H1 (cell line): ENCODE results near the gene URAD. TPM values are rescaled to one million over a fixed set of nuclear protein-coding genes. Genes with fewer than 3 reads are reported as not detected.
A peak's percentile ranks its signal among the peaks of the same experiment; 100 is the strongest.

Experiments
- CTCF ChIA-PET: fragments of 300-600 bp; sonication (Branson Sonifier 250); formaldehyde crosslinking; loops from one replicate; lab custom pipeline; 2021; ENCODE audit not compliant: partially characterized antibody; lab: Charles Lee
- POLR2A ChIA-PET: fragments of 300-600 bp; sonication (Branson Sonifier 250); formaldehyde crosslinking; loops from one replicate; lab custom pipeline; 2021; ENCODE audit warnings: inconsistent platforms; ENCODE audit not compliant: partially characterized antibody; lab: Charles Lee
- DNase-seq, 2 experiments: peaks; one replicate each; pipeline versions ENCODE4 v3.0.0 to v3.0.0-alpha.2; 2010 to 2022; ENCODE audit warnings: low spot score in 2 of 2, low read depth in 1 of 2, mixed read lengths in 1 of 2
- FAIRE-seq: peaks from 2 replicates; lab custom pipeline; 2011; peaks lifted over from hg19 to GRCh38; lab: Jason Lieb, UNC
- H2AFZ ChIP-seq: 2 replicates; pipeline ENCODE4 v1.8.1; 2012; ENCODE audit warnings: low read length, inconsistent platforms
- H2AK5ac ChIP-seq: 2 replicates; pipeline ENCODE4 v1.6.1; 2013; ENCODE audit warnings: low read depth, low read length
- H2BK120ac ChIP-seq: replicated peaks from 2 replicates; pipeline ENCODE3; 2013; ENCODE audit warnings: low read depth, low read length, inconsistent platforms
- H2BK12ac ChIP-seq: 2 replicates; pipeline ENCODE4 v1.6.1; 2013; ENCODE audit warnings: low read depth, low read length
- H2BK15ac ChIP-seq: 2 replicates; pipeline ENCODE4 v1.6.1; 2013; ENCODE audit warnings: low read length
- H2BK20ac ChIP-seq: 2 replicates; pipeline ENCODE4 v1.6.1; 2013; ENCODE audit warnings: low read length
- H2BK5ac ChIP-seq: 2 replicates; pipeline ENCODE4 v1.6.1; 2013; ENCODE audit warnings: low read depth, low read length
- H3K14ac ChIP-seq: 2 replicates; pipeline ENCODE4 v1.6.1; 2013; ENCODE audit warnings: inconsistent platforms; ENCODE audit not compliant: insufficient read length
- H3K18ac ChIP-seq: 2 replicates; pipeline ENCODE4 v1.6.1; 2013; ENCODE audit warnings: low read length; ENCODE audit errors: extremely low read depth
- H3K23ac ChIP-seq: 2 replicates; pipeline ENCODE4 v1.6.1; 2013; ENCODE audit warnings: inconsistent platforms; ENCODE audit not compliant: insufficient read length
- H3K23me2 ChIP-seq: 2 replicates; pipeline ENCODE4 v1.6.1; 2013; ENCODE audit warnings: low read depth, low read length
- H3K27ac ChIP-seq: 2 replicates; pipeline ENCODE4 v1.6.1; 2011; ENCODE audit warnings: low read depth, low read length, inconsistent platforms
- H3K27me3 ChIP-seq, 4 experiments: replicated peaks in 1 of 4; 1 replicate in 1 of 4; 2 replicates in 3 of 4; pipeline versions ENCODE4 v1.6.1 to v1.8.1; 2011 to 2013; ENCODE audit warnings: low read length in 3 of 4, mild to moderate bottlenecking in 3 of 4, inconsistent platforms in 2 of 4, mixed read lengths in 2 of 4, moderate library complexity in 1 of 4; ENCODE audit not compliant: control insufficient read depth in 3 of 4, insufficient read depth in 3 of 4; ENCODE audit errors: extremely low read depth in 1 of 4
- H3K36me3 ChIP-seq, 4 experiments: 2 replicates each; pipeline versions ENCODE4 v1.6.1 to v1.8.1; 2011 to 2013; ENCODE audit warnings: mild to moderate bottlenecking in 4 of 4, low read length in 3 of 4, moderate library complexity in 2 of 4, control low read depth in 1 of 4, inconsistent platforms in 1 of 4; ENCODE audit not compliant: insufficient read depth in 4 of 4, control insufficient read depth in 2 of 4
- H3K4ac ChIP-seq: replicated peaks from 2 replicates; pipeline ENCODE3; 2013; ENCODE audit warnings: low read length, low read depth, mixed read lengths, inconsistent platforms; ENCODE audit not compliant: insufficient read length
- H3K4me1 ChIP-seq, 4 experiments: replicated peaks in 1 of 4; 1 replicate in 1 of 4; 2 replicates in 3 of 4; pipeline versions ENCODE4 v1.6.1 to v1.8.1; 2011 to 2013; ENCODE audit warnings: low read length in 3 of 4, inconsistent platforms in 2 of 4, mixed read lengths in 1 of 4; ENCODE audit not compliant: insufficient read depth in 4 of 4, control insufficient read depth in 3 of 4
- H3K4me2 ChIP-seq, 2 experiments: 2 replicates each; pipeline versions ENCODE4 v1.6.1 to v1.8.1; 2011 to 2013; ENCODE audit warnings: low read depth in 2 of 2, low read length in 2 of 2, control low read depth in 1 of 2, inconsistent platforms in 1 of 2, mild to moderate bottlenecking in 1 of 2; ENCODE audit not compliant: insufficient read depth in 1 of 2
- H3K4me3 ChIP-seq, 4 experiments: fragments of 200-600, 300-600 bp in 1 of 4; sonication (generic), shearing (Covaris generic), sonication (Bioruptor Twin) in 1 of 4; 2 replicates each; pipeline versions ENCODE4 v1.5.1 to v1.8.1; 2011 to 2016; ENCODE audit warnings: low read length in 4 of 4, low read depth in 3 of 4, control low read depth in 2 of 4, inconsistent platforms in 2 of 4, mild to moderate bottlenecking in 2 of 4, mixed read lengths in 1 of 4, moderate library complexity in 1 of 4; ENCODE audit not compliant: insufficient read depth in 2 of 4; ENCODE audit errors: extremely low read depth in 1 of 4
- H3K56ac ChIP-seq: replicated peaks from 2 replicates; pipeline ENCODE3; 2013; ENCODE audit warnings: low read depth, mild to moderate bottlenecking, mixed read lengths, low read length, inconsistent platforms; ENCODE audit not compliant: insufficient read length
- H3K79me1 ChIP-seq: 2 replicates; pipeline ENCODE4 v1.6.1; 2013; ENCODE audit warnings: low read depth, low read length, control low read depth
- H3K79me2 ChIP-seq, 2 experiments: 2 replicates each; pipeline versions ENCODE4 v1.6.1 to v1.8.1; 2012 to 2013; ENCODE audit warnings: low read length in 2 of 2, mild to moderate bottlenecking in 2 of 2, inconsistent platforms in 1 of 2; ENCODE audit not compliant: insufficient read depth in 2 of 2, control insufficient read depth in 1 of 2
- H3K9ac ChIP-seq, 4 experiments: replicated peaks in 1 of 4; 1 replicate in 1 of 4; 2 replicates in 3 of 4; pipeline versions ENCODE4 v1.6.1 to v1.8.1; 2011 to 2013; ENCODE audit warnings: low read depth in 3 of 4, low read length in 3 of 4, control low read depth in 2 of 4, mild to moderate bottlenecking in 2 of 4, moderate library complexity in 2 of 4, inconsistent platforms in 1 of 4; ENCODE audit errors: extremely low read depth in 1 of 4
- H3K9me3 ChIP-seq, 2 experiments: 2 replicates each; pipeline versions ENCODE4 v1.6.1 to v1.8.1; 2012 to 2013; ENCODE audit warnings: mild to moderate bottlenecking in 2 of 2, moderate library complexity in 2 of 2, control low read depth in 1 of 2, inconsistent platforms in 1 of 2, low read depth in 1 of 2, low read length in 1 of 2, mixed read lengths in 1 of 2; ENCODE audit not compliant: insufficient read depth in 2 of 2
- H4K20me1 ChIP-seq, 2 experiments: replicated peaks in 1 of 2; 2 replicates each; pipeline versions ENCODE3 to v1.8.1; 2011 to 2013; ENCODE audit warnings: inconsistent platforms in 2 of 2, low read length in 2 of 2, mild to moderate bottlenecking in 1 of 2; ENCODE audit not compliant: insufficient read depth in 2 of 2, control insufficient read depth in 1 of 2
- H4K5ac ChIP-seq: 2 replicates; pipeline ENCODE4 v1.6.1; 2013; ENCODE audit warnings: low read length, low read depth, mixed read lengths, inconsistent platforms; ENCODE audit not compliant: insufficient read length
- H4K8ac ChIP-seq: 2 replicates; pipeline ENCODE4 v1.8.0; 2013; ENCODE audit warnings: mild to moderate bottlenecking, moderate library complexity, low read length, inconsistent platforms; ENCODE audit not compliant: insufficient read depth; ENCODE audit errors: extremely low read depth
- H4K91ac ChIP-seq: replicated peaks from 2 replicates; pipeline ENCODE3; 2013; ENCODE audit warnings: low read length, mixed read lengths, inconsistent platforms; ENCODE audit not compliant: insufficient read length
- MAFK ChIP-seq: IDR thresholded peaks from 2 replicates; pipeline ENCODE4 v1.6.1; 2012; ENCODE audit warnings: low read depth, mild to moderate bottlenecking, improper control_type of control experiment, low read length
- MAX ChIP-seq: IDR thresholded peaks from 2 replicates; pipeline ENCODE4 v1.6.1; 2012; ENCODE audit warnings: inconsistent platforms
- RAD21 ChIP-seq, 2 experiments: IDR thresholded peaks in 1 of 2; conservative IDR thresholded peaks in 1 of 2; 2 replicates each; pipeline ENCODE4 v1.6.1; 2011; ENCODE audit warnings: low read depth in 2 of 2, low read length in 2 of 2, improper control_type of control experiment in 1 of 2, inconsistent platforms in 1 of 2, mild to moderate bottlenecking in 1 of 2, moderate library complexity in 1 of 2
- WGBS, 2 experiments: shearing (Covaris generic) in 1 of 2; methylation state at CpG; one replicate each; pipeline versions ENCODE4 v1.1.6 to v1.1.7; 2013 to 2015; ENCODE audit warnings: low lambda C conversion rate in 2 of 2, mixed read lengths in 2 of 2, inconsistent platforms in 1 of 2, low coverage in 1 of 2, missing lambda C conversion rate in 1 of 2; ENCODE audit not compliant: insufficient replicate concordance in 2 of 2, insufficient coverage in 1 of 2, insufficient read length in 1 of 2; ENCODE audit errors: extremely low coverage in 1 of 2, missing lambda C conversion rate in 1 of 2; 5-methylcytosine and 5-hydroxymethylcytosine counted together
- polyA plus RNA-seq, 7 experiments: library from polyadenylated mRNA; depleted of rRNA in 3 of 7; stranded (reverse) in 5 of 7; unstranded in 2 of 7; fragments of >200 nt in 5 of 7; fragments of 200-250 nt in 2 of 7; gene quantifications; 1 replicate in 5 of 7; 2 replicates in 1 of 7; 4 replicates in 1 of 7; pipeline versions ENCODE4 v1.2.1 to v1.2.3, GENCODE V29; 2011 to 2013; ENCODE audit warnings: missing spikeins in 2 of 7, mixed read lengths in 2 of 7
- total RNA-seq: library from RNA; stranded (reverse); fragmentation: NEBNext Ultra II Directional; extraction: Animal tissue kit (Norgen Biotek cat#: 25700); gene quantifications from 2 replicates; pipeline ENCODE4 v1.2.1, GENCODE V29; 2021
- TF ChIP-seq, protein P1 (sequence below), 3 experiments: IDR thresholded peaks; 1 replicate in 2 of 3; 2 replicates in 1 of 3; pipeline versions ENCODE4 v1.5.1 to v1.6.1; 2011; ENCODE audit warnings: low read length in 3 of 3, mild to moderate bottlenecking in 3 of 3, inconsistent platforms in 2 of 3, low read depth in 1 of 3, moderate library complexity in 1 of 3; ENCODE audit not compliant: insufficient read depth in 1 of 3; ENCODE audit errors: control extremely low read depth in 1 of 3

The URAD gene
- total and polyA plus RNA-seq, 2 of the 8 experiments (the other 6 are each of a cell fraction or from before 2014, with no cell fraction given), result not detected

- no peak overlapping the region for H3K14ac ChIP-seq
- H2BK12ac ChIP-seq, result no peak overlapping the region
- H2BK15ac ChIP-seq, result no peak overlapping the region
- H3K23me2 ChIP-seq, result no peaks in the 10 kb centered on the region
- H3K56ac ChIP-seq, result no peak overlapping the region
- H3K9me3 ChIP-seq, result no peaks in the 10 kb centered on the region
- no peak overlapping the region for H3K9ac ChIP-seq
- no peak overlapping the region for H3K27ac ChIP-seq
- H3K4ac ChIP-seq, result no peak overlapping the region
- 37% methylated on average over 7 of the region's 7 CpGs; no CpG with 5 or more reads in 1 of the 2 experiments for WGBS, 2 experiments
- POLR2A ChIA-PET, result no interaction called here
- no peak overlapping the region for H2BK20ac ChIP-seq
- no peak overlapping the region for H4K8ac ChIP-seq
- no peak overlapping the region for H3K4me2 ChIP-seq
- no peaks in the 10 kb centered on the region for H3K79me2 ChIP-seq
- H3K27me3 ChIP-seq, result no peaks in the 10 kb centered on the region
- no peak overlapping the region for H2AK5ac ChIP-seq
- FAIRE-seq (peak; percentile 85), DNase-seq (peak in 1 of 2 experiments; percentile 64)
- no peak overlapping the region for H2AFZ ChIP-seq
- H2BK5ac ChIP-seq, result no peak overlapping the region
- CTCF ChIA-PET, result interaction anchor here (0.7 to 3.0 kb wide), 10 partner anchors 12 to 190 kb away, joined by 3 to 19 read pairs (median 3); no protein-coding TSS in a partner anchor
- H2BK120ac ChIP-seq, result no peak overlapping the region
- H3K79me1 ChIP-seq, result no peaks in the 10 kb centered on the region
- no peak overlapping the region for H3K4me3 ChIP-seq
- no peak overlapping the region for H3K23ac ChIP-seq
- peaks cover 0 to 8% (median 5%) of the 10 kb centered on the region in 4 experiments; a peak in 4 of 7 replicates for H3K4me1 ChIP-seq
- no peaks in the 10 kb centered on the region for H3K36me3 ChIP-seq
- peak; percentile 74 to 80 for TF ChIP-seq RAD21 (IDR thresholded peaks at IDR 0.05 in 1 of 2, conservative IDR thresholded peaks at IDR 0.05 in 1 of 2; ENCODE audit: low read depth in 2 of 2, low read length in 2 of 2)
- TF ChIP-seq MAX, result peak; percentile 27; the same call in 1 of the 2 replicates
- TF ChIP-seq, protein P1, sequence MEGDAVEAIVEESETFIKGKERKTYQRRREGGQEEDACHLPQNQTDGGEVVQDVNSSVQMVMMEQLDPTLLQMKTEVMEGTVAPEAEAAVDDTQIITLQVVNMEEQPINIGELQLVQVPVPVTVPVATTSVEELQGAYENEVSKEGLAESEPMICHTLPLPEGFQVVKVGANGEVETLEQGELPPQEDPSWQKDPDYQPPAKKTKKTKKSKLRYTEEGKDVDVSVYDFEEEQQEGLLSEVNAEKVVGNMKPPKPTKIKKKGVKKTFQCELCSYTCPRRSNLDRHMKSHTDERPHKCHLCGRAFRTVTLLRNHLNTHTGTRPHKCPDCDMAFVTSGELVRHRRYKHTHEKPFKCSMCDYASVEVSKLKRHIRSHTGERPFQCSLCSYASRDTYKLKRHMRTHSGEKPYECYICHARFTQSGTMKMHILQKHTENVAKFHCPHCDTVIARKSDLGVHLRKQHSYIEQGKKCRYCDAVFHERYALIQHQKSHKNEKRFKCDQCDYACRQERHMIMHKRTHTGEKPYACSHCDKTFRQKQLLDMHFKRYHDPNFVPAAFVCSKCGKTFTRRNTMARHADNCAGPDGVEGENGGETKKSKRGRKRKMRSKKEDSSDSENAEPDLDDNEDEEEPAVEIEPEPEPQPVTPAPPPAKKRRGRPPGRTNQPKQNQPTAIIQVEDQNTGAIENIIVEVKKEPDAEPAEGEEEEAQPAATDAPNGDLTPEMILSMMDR (IDR thresholded peaks at IDR 0.05; ENCODE audit: control extremely low read depth in 1 of 3, insufficient read depth in 1 of 3, low read depth in 1 of 3, low read length in 3 of 3), result peak; percentile 51 to 68 (median 67)
- TF ChIP-seq MAFK, result no peak
- no peak overlapping the region for H4K91ac ChIP-seq
- H3K18ac ChIP-seq, result no peak overlapping the region
- H4K5ac ChIP-seq, result no peak overlapping the region
- no peaks in the 10 kb centered on the region for H4K20me1 ChIP-seq
These were observed 9.5 kb upstream of the URAD start for GRCh38 chr13:27997904-27998522.
